Neuron (in vitro differentiated cells): ENCODE data around the gene FAM210A.

Experiments
- H2AFZ ChIP-seq: one replicate; pipeline ENCODE4 v1.6.1; 2013; ENCODE audit warnings: low read depth, mild to moderate bottlenecking, inconsistent platforms, low read length, moderate library complexity
- H3K27me3 ChIP-seq: one replicate; pipeline ENCODE4 v1.6.1; 2013; ENCODE audit warnings: low read length; ENCODE audit not compliant: insufficient read depth
- H3K36me3 ChIP-seq: one replicate; pipeline ENCODE4 v1.6.1; 2013; ENCODE audit warnings: low read length; ENCODE audit not compliant: insufficient read depth
- H3K4me1 ChIP-seq: one replicate; pipeline ENCODE4 v1.6.1; 2013; ENCODE audit warnings: low read length; ENCODE audit not compliant: insufficient read depth
- H3K4me3 ChIP-seq: 2 replicates; pipeline ENCODE4 v1.5.1; 2013; ENCODE audit warnings: mild to moderate bottlenecking, low read length, moderate library complexity
- H3K9me3 ChIP-seq: one replicate; pipeline ENCODE4 v1.6.1; 2013; ENCODE audit warnings: low read length

FAM210A gene

DNA sequence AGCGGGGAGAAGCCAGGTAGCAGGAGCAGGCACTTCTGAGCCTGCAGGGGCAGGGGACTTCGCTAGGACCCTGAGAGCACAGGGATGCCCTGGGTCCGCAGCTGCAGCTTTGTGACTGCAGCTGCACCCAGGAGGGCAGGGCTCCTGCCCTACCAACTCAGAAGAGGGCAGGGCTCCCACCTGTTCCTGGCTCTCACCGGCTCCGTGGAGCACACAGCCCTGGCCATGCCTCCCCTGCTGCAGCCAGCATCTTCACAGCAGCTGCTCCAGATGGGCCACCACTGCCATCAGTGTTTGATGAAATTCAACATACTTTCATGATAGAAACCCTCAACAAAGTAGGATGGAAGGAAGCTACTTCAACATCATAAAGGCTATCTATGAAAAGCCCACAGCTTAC is 92.7 kb downstream of the FAM210A start:
- Histone ChIP-seq H3K36me3 (no peaks in the 10 kb centered on the region), H2AFZ (no peak overlapping the region), H3K27me3 (peaks cover 6% of the 10 kb centered on the region), H3K4me1 (peaks cover 12% of the 10 kb centered on the region), H3K9me3 (peaks cover 13% of the 10 kb centered on the region), H3K4me3 (no peak overlapping the region)

DNA sequence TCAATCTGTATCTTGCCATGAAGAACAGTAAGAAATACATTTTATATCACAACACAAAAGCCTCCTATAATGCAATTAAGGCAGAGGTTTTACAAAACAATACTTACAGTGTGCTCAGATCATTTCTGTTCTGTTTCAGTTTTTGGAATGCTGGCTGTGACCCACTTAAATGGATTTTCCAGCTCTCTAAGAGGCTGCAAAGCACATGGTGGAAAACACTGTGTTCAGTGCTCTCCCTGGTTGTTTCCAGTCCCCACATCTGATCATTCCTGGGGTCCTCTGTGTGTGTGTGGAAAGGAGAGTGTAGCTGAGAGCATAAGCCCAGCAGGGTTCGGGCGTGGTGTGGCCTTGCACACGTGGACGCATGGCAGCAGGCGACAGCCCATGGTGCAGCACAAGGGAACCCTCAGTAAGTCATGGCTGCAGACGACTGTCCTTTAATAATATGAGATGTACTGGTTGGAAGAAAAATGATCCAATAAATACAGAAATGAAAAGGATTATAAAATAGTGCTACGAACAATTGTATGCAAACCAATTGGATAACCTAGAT is 95.6 kb downstream of the FAM210A start:
- H3K9me3 ChIP-seq, result peaks cover 13% of the 10 kb centered on the region
- H3K4me3 ChIP-seq, result no peak overlapping the region
- no peaks in the 10 kb centered on the region for H3K36me3 ChIP-seq
- H3K27me3 ChIP-seq, result peaks cover 26% of the 10 kb centered on the region
- H2AFZ ChIP-seq, result no peak overlapping the region
- peaks cover 18% of the 10 kb centered on the region for H3K4me1 ChIP-seq

DNA sequence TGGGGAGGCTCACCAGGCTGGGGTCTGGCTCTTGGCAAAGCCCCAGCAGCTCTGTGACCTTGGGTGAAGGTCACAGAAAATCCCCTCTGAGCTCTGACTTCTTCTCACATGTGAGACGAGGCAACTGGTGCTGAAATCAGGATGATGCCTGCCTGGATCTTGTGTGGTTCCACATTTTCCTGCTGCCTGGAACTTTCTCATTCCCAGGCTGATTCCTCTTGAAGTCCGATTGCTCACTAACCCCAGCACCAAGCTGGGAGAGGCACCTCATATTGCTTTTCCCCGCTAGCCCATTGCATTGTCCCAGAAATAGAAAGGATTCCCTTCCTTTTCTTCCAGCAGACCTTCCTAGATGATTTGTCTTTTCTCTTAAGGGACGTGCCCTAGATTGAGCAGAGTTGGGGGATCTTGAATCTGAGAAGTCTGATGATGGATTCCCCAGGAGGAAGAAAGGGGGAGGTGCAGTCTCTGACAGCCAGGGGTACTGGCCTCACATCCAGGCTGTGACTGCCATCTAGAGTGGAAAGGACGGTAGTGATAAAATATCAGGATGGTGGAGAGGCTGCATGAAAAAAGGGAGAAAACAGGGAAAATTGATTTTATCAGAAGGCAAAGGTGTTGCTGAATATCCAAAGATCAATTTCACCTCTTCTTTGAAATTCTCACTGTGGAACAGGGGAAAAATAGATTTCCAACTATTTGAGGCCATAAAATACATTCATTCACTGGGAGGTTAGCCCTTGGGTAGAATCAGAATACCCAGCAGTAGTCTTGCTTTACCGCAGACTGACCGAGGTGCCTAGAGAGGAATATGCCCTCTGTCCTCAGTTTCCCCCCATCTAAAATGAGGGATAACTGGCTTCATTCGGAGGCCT is 96.3 kb downstream of the FAM210A start:
- Histone ChIP-seq H3K4me3 (no peak overlapping the region), H2AFZ (no peak overlapping the region), H3K4me1 (peaks cover 17% of the 10 kb centered on the region), H3K27me3 (peaks cover 30% of the 10 kb centered on the region), H3K36me3 (no peaks in the 10 kb centered on the region), H3K9me3 (peaks cover 13% of the 10 kb centered on the region)

DNA sequence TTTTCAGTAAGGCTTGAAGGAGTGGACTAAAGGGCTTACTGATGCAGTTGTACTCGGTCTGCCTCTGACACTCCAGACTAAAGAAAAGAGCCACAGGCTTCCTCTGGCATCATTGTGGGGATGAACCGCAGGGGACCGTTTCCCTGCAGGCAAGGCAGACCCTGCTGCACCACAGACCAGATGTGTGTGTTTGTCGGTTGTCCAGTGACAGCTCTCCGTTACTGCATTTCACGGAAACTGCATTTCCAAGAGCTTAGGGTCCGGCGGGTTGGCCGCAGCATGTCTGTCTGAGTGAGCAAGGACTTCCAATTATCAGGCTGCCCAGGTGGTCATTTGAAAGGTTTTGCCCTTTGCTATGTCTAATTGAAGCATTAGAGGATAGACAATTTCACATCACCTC is 98.1 kb downstream of the FAM210A start:
- Histone ChIP-seq H2AFZ (no peak overlapping the region), H3K9me3 (peaks cover 11% of the 10 kb centered on the region), H3K27me3 (peaks cover 42% of the 10 kb centered on the region), H3K36me3 (no peaks in the 10 kb centered on the region), H3K4me1 (peaks cover 17% of the 10 kb centered on the region), H3K4me3 (no peak overlapping the region)

DNA sequence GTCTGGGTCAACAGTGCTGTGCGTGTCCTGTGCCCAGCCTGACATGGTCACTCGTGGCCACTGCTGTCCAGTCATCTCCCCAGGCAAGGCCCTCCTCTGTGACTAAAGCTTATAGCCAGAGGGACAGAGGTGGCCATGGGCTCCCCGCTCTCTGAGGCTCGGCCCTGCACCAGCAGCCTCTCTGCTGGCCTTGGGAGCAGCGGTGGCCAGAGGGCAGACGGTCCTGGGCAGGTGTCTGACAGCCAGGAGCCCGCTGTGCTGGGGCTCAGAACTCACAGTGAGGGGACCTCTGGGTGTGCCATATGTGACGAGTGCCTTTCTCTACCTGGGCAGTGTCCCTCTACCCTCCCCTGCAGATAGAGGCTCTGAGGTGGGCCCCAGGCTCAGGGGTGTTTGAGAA is 98.7 kb downstream of the FAM210A start:
- Histone ChIP-seq H3K27me3 (peaks cover 48% of the 10 kb centered on the region), H2AFZ (no peak overlapping the region), H3K9me3 (peaks cover 7% of the 10 kb centered on the region), H3K4me1 (peaks cover 17% of the 10 kb centered on the region), H3K36me3 (no peaks in the 10 kb centered on the region), H3K4me3 (no peak overlapping the region)

DNA sequence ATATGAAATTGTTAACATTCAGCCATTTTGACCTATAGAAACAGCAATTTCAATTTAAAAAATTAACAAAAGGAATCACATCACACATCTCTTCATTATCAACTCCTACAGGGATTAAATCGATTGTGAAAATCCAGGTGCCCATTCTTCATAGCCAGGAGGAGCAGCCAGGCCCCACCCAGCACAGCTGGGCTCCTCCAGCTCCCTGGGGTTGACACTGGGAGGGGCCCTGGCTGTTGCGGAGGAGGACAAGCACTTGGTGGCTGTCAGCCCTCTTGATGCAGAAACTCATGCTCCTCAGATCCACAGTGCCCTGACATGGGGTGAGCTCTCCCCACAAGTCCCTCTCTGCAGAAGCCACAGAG is 99.8 kb downstream of the FAM210A start:
- Histone ChIP-seq H3K36me3 (no peaks in the 10 kb centered on the region), H2AFZ (no peak overlapping the region), H3K27me3 (peaks cover 54% of the 10 kb centered on the region), H3K4me1 (peaks cover 17% of the 10 kb centered on the region), H3K4me3 (no peak overlapping the region), H3K9me3 (no peaks in the 10 kb centered on the region)

DNA sequence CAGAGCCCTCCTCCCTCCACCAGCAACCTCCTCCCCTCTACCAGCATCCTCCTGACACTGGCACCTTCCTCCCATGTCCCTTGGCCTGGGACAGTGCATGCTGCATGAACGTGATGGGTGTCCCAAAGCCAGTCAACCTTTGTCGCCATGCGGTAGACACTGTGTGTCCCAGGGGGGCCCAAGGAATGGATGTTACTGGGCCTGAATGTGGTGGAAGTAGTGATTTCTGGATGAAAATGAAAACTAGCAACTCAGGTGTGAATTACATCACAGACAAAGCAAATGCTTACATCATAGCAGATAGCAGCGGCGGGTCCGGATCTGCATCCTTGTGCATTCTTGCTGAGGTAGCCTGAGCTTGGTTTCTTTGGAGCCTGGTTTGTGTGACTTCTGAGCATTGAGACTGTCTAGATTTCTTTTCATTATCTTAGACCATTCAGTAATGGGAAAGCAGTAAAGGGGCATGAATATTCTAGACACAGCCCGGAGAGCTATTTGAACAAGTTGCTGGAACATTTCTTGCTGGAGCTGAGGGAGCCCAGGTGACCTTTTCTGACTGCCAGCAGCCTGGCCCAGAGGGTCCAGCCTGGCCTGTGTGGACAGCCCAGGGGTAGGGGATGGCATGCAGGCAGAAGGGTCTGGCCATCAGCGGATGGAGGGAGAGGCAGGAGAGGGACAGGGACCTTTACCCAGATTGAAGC is 100.4 kb downstream of the FAM210A start:
- peaks cover 54% of the 10 kb centered on the region for H3K27me3 ChIP-seq
- H2AFZ ChIP-seq, result no peak overlapping the region
- no peaks in the 10 kb centered on the region for H3K9me3 ChIP-seq
- peaks cover 17% of the 10 kb centered on the region for H3K4me1 ChIP-seq
- no peak overlapping the region for H3K4me3 ChIP-seq
- no peaks in the 10 kb centered on the region for H3K36me3 ChIP-seq

DNA sequence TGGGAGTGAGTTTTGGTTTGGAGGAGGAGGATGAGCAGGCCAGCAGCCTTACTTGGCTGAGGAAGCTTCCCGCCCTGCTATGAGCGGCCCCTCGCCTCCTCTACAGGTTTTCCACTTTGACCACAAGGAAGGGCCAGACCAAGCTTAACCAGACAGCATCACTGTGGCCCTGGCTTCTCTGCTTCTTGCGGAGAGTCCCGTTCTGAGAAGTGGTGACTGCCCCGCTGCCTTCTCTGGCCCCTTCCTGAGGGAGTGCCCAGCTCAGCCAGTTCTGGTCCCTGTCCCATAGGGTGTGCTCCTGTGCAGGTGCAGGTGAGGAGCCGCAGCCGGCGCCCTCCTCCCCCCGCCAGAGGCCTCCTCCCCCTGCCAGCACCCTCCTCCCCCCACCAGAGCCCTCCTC is 101.0 kb downstream of the FAM210A start:
- H3K9me3 ChIP-seq, result no peaks in the 10 kb centered on the region
- H3K4me3 ChIP-seq, result no peak overlapping the region
- H3K36me3 ChIP-seq, result no peaks in the 10 kb centered on the region
- H3K27me3 ChIP-seq, result peaks cover 54% of the 10 kb centered on the region
- H2AFZ ChIP-seq, result no peak overlapping the region
- H3K4me1 ChIP-seq, result peaks cover 17% of the 10 kb centered on the region

DNA sequence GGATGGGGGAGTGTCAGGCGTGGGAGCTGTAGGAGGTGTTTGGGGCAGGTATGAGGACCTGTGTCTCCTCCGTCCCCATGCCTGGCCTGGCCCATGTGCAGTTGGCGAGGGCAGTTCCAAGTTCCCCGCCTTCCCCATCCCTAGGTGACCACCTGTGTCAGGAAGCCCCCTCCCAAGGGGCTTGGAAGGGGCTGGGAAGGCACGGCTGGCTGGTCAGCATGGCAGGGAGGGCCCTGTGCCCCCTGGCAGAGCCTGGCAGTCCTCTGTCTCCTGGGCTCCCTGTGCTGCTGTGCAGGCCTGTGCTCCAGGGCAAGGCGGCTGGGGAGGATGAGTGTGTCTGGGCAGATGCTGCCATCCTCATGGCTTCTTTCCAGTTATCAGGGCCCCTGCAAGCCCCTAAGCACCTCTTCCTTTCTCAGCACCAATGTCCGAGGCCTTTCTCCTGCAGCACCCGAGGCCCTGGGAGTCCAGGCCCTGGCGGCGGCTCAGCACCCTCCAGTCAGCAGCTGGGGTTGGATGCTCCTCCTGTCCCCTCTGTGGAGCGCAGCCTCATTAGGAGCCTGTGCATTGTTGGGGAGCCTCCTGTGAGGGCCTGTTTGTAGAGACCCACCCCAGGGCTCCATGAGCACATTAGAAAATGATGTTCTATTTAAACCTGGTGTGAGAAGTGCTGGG is 101.7 kb downstream of the FAM210A start:
- H3K36me3 ChIP-seq, result no peaks in the 10 kb centered on the region
- no peak overlapping the region for H3K4me3 ChIP-seq
- no peaks in the 10 kb centered on the region for H3K9me3 ChIP-seq
- H3K4me1 ChIP-seq, result peaks cover 13% of the 10 kb centered on the region
- no peak overlapping the region for H2AFZ ChIP-seq
- peaks cover 54% of the 10 kb centered on the region for H3K27me3 ChIP-seq

DNA sequence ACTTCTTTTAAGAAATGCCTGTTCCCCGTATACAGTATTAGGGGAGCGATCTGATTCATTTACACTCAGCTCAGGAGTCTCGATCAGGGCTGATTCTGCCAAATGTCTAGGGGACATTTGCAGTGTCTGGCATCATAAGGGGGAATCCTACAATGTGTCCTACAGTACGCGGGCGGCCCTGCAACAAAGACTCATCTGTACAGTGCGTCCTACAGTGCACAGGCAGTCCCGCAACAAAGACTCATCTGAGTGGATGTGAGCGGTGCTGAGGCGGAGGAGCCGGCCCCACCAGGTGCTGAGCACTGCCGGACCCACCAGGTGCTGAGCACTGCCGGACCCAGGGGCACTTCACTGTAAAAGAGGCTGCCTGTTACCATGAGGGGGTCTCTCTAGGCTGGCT is 102.5 kb downstream of the FAM210A start:
- Histone ChIP-seq H3K9me3 (no peaks in the 10 kb centered on the region), H3K4me3 (no peak overlapping the region), H3K4me1 (peaks cover 8% of the 10 kb centered on the region), H3K36me3 (no peaks in the 10 kb centered on the region), H2AFZ (no peak overlapping the region), H3K27me3 (peaks cover 50% of the 10 kb centered on the region)

DNA sequence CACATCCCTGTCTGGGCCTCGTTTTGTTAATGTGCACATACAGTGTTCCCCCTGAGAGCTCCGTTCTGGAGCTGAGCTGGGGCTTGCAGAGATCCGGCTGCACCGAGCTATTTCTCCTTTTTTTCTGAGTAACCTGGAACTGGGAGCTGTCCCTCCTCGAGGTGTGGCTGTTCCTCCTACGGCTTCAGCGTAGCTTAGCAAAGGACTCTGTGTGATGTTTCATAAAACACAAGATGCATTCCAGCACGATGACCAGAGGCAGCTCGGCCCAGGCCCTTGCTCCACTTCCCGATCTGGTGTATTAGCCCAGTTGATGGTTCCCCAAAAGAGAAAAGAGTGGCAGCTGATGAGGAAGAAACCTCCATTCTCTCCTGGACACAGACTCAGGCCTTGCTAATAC is 103.0 kb downstream of the FAM210A start:
- Histone ChIP-seq H3K9me3 (no peaks in the 10 kb centered on the region), H3K36me3 (no peaks in the 10 kb centered on the region), H3K4me1 (peaks cover 7% of the 10 kb centered on the region), H3K27me3 (peaks cover 45% of the 10 kb centered on the region), H3K4me3 (no peak overlapping the region), H2AFZ (no peak overlapping the region)

DNA sequence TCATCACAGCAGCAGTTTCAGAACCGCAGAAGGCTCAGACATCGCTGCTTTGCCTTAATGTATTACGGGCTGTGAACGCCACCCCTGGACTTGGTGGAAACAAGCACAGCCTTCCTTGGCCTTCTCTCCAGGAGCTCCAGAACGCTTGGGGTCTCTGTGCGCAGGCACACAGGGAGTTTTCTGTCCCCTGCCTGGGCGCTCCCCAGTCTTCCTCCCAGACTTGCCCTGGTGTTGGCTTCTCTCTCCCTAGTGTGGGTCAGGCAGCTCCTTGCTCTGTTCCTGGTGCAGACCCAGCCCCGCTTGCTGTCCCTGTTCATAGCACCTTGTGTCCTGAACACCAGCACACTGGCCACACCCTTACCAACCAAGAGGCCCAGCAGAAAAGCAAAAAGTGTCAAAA is 103.6 kb downstream of the FAM210A start:
- Histone ChIP-seq H3K27me3 (peaks cover 41% of the 10 kb centered on the region), H2AFZ (no peak overlapping the region), H3K9me3 (no peaks in the 10 kb centered on the region), H3K4me1 (peaks cover under 1% of the 10 kb centered on the region), H3K36me3 (no peaks in the 10 kb centered on the region), H3K4me3 (no peak overlapping the region)
